DMS114 treated with DMSO at 0.1 percent for 48 hours (cell line): Measurements from ENCODE around the gene GCNA.
"Not testable (repeated sequence)": the region's sequence is repeated elsewhere in the genome, so short reads cannot be mapped to it uniquely, and the experiment has no call there.

Experiments used
- DNase-seq: peaks from one replicate; lab custom pipeline; 2025; ENCODE audit not compliant: unreplicated experiment; lab: John Stamatoyannopoulos, UW

The GCNA gene

DNA sequence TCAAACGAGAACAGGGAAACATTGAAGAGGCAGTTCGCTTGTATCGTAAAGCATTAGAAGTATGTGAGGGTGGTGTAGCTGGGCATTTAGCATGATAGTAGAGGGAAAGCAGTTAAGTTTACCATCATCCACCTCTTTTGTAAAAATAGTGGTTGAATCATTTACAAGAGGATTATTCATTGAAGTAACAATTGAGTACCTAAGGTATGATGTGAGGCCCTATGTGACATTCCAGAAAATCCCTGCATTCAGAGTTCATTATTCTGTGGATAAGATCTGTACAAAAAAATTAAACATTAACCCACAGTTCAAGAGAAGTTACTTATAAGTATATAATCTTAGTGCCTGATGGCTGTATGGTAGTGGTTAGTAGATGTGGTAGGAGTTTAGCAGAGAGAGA is 22.2 kb upstream of the GCNA start:
- DNase-seq = no peak

DNA sequence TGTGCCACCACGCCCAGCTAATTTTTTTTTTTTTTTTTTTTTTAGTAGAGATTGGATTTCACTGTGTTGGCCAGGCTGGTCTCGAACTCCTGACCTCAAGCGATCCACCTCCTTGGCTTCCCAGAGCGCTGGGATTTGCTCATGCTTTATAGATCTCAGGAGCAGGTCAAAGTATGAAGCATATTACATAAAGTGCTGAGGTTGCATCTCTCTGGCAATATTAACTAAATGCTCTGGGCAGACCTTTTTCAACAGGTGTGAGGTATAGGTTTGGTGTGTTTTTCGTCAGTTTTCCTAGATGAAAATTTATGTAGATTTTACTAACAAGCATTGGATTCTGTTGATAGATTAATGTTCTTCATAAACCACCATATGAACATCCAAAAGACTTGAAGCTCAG is 19.3 kb upstream of the GCNA start:
- DNase-seq = no peak

GRCh38 chrX:71559773-71560172 is 18.5 kb upstream of the GCNA start:
- not testable (repeated sequence) for DNase-seq

DNA sequence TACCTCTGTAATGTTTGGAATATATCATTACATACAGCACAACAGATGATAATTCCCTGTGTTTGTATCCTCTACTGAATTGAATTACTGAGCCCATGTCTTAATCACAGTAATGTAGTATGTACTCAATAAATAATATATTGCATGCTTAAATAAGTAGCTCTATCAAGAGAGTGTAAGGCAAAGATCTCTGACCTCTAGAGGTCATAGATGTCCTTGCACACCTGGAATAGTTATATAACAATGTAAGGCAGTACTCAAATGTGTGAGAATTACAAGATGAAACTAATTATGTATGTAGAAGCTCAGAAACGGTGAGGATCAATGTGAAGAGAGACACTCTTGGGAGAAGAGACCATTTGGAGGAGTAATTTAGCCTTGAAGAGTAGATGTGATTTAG is 14.3 kb upstream of the GCNA start:
- DNase-seq = no peak

GRCh38 chrX:71565474-71566041 is 12.7 kb upstream of the GCNA start:
- DNase-seq = no peak

DNA sequence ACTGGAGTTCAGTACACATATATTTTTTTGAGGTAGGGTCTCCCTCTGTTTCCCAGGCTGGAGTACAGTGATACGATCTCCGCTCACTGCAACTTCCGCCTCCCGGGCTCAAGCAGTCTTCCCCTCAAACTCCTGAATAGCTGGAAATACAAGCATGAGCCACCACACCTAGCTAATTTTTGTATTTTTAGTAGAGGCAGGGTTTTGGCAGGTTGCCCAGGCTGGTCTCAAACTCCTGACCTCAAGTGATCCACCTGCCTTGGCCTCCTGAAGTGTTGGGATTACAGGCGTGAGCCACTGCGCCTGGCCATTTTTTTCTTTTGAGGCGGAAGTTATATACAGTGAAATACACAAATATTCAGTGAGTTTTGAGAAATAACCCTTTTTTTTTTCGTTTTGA is 6.8 kb upstream of the GCNA start:
- DNase-seq = not testable (repeated sequence)

- DNase-seq = no peak
Measured at GRCh38 chrX:71573590-71573989, 4.6 kb upstream of the GCNA start.

DNA sequence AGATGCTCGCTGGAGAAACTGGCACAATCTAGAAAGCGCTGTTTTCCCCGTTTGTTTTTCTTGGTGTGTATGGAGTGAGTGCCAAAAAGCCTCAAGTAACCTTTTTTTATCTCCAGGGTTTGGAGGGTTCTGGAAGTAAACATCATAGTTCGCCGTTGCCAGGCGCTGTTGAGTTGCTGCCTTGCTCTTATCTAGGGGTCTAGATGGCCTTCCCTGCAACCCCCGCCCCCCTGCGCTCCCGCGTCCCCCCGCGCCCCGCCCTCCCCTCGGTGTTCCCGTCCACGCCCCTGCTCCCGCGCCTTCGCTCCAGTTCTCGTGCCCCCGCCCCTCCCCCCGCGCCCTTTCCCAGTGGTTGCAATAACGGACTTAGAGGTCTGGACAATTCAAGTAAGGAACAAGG is 555 bp upstream of the GCNA start:
- DNase-seq = no peak

DNA sequence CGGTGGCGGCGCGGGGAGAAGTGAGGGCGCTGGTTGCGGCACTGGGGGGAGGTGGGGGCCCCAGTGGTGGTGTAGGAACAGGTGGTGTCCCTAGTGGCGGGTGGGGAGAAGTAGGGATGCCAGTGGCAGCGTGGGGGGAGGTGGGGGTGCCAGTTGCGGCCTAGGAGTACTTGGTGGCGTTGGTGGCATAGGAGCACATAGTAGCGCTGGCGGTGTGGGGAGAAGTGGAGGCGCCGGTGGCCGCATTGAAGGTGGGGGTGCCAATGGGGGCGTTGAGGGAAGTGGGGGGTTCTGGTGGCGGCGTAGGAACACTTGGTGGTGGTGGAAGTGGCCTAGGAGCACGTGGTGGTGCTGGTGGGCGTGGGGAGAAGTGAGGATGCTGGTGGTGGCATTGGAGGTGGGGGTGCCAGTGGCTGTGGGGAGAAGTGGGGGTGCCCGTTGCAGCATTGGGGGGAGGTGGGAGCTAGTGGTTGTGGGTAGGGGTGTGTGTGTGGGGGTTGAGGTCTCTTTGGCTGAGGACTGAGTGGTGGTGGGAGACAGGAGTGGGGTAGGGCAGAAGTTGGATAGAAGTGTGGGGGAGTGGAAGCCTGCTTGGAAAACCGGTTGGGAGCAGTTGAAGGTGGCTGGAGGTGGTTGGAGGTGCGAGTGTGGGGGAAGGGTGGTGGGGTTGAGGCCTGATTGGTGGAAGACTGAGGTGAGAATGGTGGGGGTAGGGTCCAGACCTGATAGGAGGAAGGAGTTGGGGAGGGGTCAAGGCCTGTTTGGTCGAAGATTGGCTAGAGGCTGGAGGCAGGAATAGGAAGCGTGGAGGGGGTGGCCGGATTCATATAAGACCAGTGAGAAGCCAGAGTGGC is 1.1 kb downstream of the GCNA start:
- no peak for DNase-seq

GRCh38 chrX:71579990-71580380 is 1.7 kb downstream of the GCNA start:
- DNase-seq = no peak

GRCh38 chrX:71581210-71581609 is 3.0 kb downstream of the GCNA start:
- DNase-seq = no peak

- no peak for DNase-seq
Measured at GRCh38 chrX:71586929-71587328, 8.7 kb downstream of the GCNA start.

DNA sequence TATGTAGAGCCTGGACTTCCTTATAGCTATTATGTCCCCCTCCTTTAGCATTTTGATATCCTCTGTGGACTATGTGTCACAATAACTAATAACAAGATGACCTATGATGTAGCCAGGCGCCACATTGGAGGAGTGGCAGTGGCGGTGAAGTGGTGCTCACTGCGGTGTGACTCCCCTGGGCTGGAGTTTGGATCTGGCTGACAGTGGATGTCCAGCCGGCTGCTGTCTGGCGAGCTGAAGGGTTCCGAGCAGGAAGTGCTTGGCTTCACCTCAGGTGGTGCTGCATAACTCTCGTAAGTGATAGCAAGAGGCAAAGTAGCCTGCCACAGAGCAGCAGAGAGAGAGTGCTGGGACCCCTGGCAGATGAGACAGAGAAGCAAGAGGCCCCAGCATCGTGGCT is 15.0 kb downstream of the GCNA start:
- not testable (repeated sequence) for DNase-seq

- DNase-seq = no peak
Measured at GRCh38 chrX:71599965-71600364, 21.7 kb downstream of the GCNA start.

GRCh38 chrX:71603618-71604017 is 25.4 kb downstream of the GCNA start:
- no peak for DNase-seq

GRCh38 chrX:71604141-71604540 is 25.9 kb downstream of the GCNA start:
- DNase-seq = no peak

- no peak for DNase-seq
Measured at GRCh38 chrX:71604796-71605568, 26.7 kb downstream of the GCNA start.

DNA sequence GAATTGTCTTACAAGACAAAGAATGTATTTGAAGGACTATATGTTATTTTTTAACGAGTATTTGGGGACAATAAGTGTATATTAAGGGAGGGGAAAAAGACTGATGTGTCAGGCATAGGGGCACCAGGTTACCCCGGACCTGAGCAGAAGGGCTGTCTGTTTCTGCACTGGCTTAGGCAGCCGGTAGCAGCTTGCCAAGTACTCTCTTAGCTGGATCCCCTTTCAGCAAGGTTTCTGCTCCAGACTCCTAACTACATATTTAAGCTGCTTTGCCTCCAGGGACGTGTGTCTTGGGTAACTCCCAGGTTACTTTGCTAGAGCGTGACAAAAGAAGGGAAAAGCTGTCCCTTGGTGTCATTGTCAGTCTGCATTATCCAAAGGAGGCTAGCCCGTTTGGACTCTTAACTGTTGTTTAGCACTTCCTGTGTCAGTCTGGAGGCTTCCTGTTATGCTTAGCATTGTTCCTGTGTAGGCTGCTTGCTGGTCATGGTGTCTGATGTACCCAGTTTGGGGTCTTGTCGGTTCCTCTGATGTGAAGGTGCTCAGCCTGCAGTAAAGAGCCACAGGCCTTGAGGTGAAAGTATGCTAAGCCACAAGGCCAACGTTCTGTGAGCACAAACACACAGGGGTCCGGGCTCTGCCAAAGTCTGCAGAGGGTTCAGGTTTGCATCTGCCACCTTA is 28.4 kb downstream of the GCNA start:
- DNase-seq = no peak

DNA sequence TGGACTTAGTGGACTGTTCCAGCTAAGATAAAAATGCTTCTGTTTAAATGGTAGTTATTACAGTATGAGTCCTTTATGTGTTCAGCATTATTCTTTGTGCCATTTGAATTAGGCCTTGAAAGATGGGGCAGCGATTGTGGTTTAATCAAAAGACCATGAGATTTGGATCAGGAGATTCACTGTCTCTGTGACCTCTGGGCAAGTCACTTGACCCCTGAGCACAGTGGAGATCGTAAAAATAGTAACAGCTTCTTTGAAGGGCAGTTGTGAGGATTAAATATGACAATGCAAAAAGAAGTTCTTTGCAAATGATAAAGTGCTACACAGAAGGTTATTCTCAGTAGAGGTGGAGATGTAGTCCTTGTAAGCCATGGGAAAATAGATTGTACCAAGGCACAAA is 29.3 kb downstream of the GCNA start:
- no peak for DNase-seq

- DNase-seq = no peak
Measured at GRCh38 chrX:71609095-71609750, 31.0 kb downstream of the GCNA start.

- DNase-seq = not testable (repeated sequence)
Measured at GRCh38 chrX:71611736-71612135, 33.5 kb downstream of the GCNA start.
